ENCODE measurements around the gene CP. TPM values are rescaled to one million over a fixed set of nuclear protein-coding genes. Genes with fewer than 3 reads are reported as not detected.
"Not testable (repeated sequence)": the region's sequence is repeated elsewhere in the genome, so short reads cannot be mapped to it uniquely, and the experiment has no call there.

The CP gene
- total and polyA plus RNA-seq, 2 of the 13 experiments (the other 11 are each of a cell fraction or from before 2014, with no cell fraction given): 42.6 to 789 TPM

GRCh38 chr3:149197669-149198068 lies 24.0 kb downstream of the CP start (continued):
- no peak for TF ChIP-seq FOXM1 (CRISPR knock-in tag; IDR thresholded peaks at IDR 0.05)
- TF ChIP-seq ZNF20 (CRISPR knock-in tag; IDR thresholded peaks at IDR 0.05): no peak
- no peak for TF ChIP-seq ZBTB49 (CRISPR knock-in tag; IDR thresholded peaks at IDR 0.05; ENCODE audit: borderline replicate concordance)
- no peak for TF ChIP-seq ARNT (IDR thresholded peaks at IDR 0.05)
- TF ChIP-seq LCORL (IDR thresholded peaks at IDR 0.05): no peak
- no peak for TF ChIP-seq LCORL (CRISPR knock-in tag; IDR thresholded peaks at IDR 0.05)
- no peak for TF ChIP-seq CHD4 (IDR thresholded peaks at IDR 0.05; ENCODE audit: borderline replicate concordance, low read length)
- no peak for TF ChIP-seq PHB2 (IDR thresholded peaks at IDR 0.05; ENCODE audit: partially characterized antibody)
- TF ChIP-seq BATF2 (CRISPR knock-in tag; IDR thresholded peaks at IDR 0.05): no peak
- no peak for TF ChIP-seq RXRA (CRISPR knock-in tag; IDR thresholded peaks at IDR 0.05)
- no peak for TF ChIP-seq ZBTB43 (CRISPR knock-in tag; conservative IDR thresholded peaks at IDR 0.05)

GRCh38 chr3:149196805-149197592 lies 24.6 kb downstream of the CP start:
- H3K9ac ChIP-seq (ENCODE audit: insufficient read depth, low read depth, low read length); H3K79me2 ChIP-seq (ENCODE audit: insufficient read depth, low read length); intact Hi-C loops (cut with micrococcal nuclease; ENCODE audit: unreplicated experiment); FAIRE-seq; H2AFZ ChIP-seq (ENCODE audit: low read length); H3K9me3 ChIP-seq (ENCODE audit: low read length); H3K4me1 ChIP-seq (ENCODE audit: insufficient read depth, low read length); ATAC-seq; CTCF ChIA-PET (ENCODE audit: low intra/inter-chr PET ratio, low total read pairs); BruUV-seq (replicated peaks); H4K20me1 ChIP-seq (ENCODE audit: insufficient read depth, low read length); in situ Hi-C loops (cut with HindIII; ENCODE audit: extremely low pct_ligation_motif_present, low pct_unique_long_range_greater_than_20kb); H3K4me3 ChIP-seq (replicated peaks in 1 of 3; ENCODE audit: insufficient read depth in 1 of 3, low read depth in 2 of 3, low read length in 3 of 3); H3K27ac ChIP-seq (ENCODE audit: extremely low read length, insufficient read depth, low read length); POLR2A ChIA-PET; DNase-seq (ENCODE audit: low spot score); H3K4me2 ChIP-seq (ENCODE audit: low read depth, low read length); H3K27me3 ChIP-seq (ENCODE audit: control insufficient read depth in 1 of 2, insufficient read depth in 2 of 2, low read length in 2 of 2): not testable (repeated sequence)
- H3K36me3 ChIP-seq (replicated peaks in 1 of 2; ENCODE audit: control insufficient read depth in 1 of 2, insufficient read depth in 2 of 2, low read length in 2 of 2): peaks cover 12 to 78% of the 10 kb centered on the region in 2 experiments
- 98% methylated on average over 11 of the region's 12 CpGs for WGBS (ENCODE audit: low lambda C conversion rate)

All from HepG2 (cell line).